Epithelial cell of proximal tubule (primary cell): ENCODE measurements around the gene TAS1R2. TPM values are rescaled to one million over a fixed set of nuclear protein-coding genes. Genes with fewer than 3 reads are reported as not detected.
"Not testable (repeated sequence)": the region's sequence is repeated elsewhere in the genome, so short reads cannot be mapped to it uniquely, and the experiment has no call there.

Experiments used
- DNase-seq: peaks from one replicate; pipeline ENCODE4 v3.0.0-alpha.2; 2011; ENCODE audit warnings: low read depth
- H3K4me3 ChIP-seq: 2 replicates; pipeline ENCODE4 v1.5.1; 2011; ENCODE audit warnings: low read depth, mild to moderate bottlenecking, low read length
- CTCF ChIP-seq: conservative IDR thresholded peaks from 2 replicates; pipeline ENCODE4 v1.5.1; 2012; ENCODE audit warnings: low read depth, mild to moderate bottlenecking, low read length
- total RNA-seq: library from RNA; depleted of rRNA; stranded (reverse); fragments of >200 nt; gene quantifications from 2 replicates; pipeline ENCODE4 v1.2.3, GENCODE V29; 2015

Gene TAS1R2
- total RNA-seq, 1 donor from 2014 or later, result not detected

GRCh38 chr1:18874600-18874999 is 15.1 kb upstream of the TAS1R2 start:
- DNase-seq, result no peak
- no peak for TF ChIP-seq CTCF
- H3K4me3 ChIP-seq, result no peak overlapping the region

- no peak for TF ChIP-seq CTCF
Observed at GRCh38 chr1:18874036-18874435, 14.6 kb upstream of the TAS1R2 start.

GRCh38 chr1:18872071-18872611 is 12.7 kb upstream of the TAS1R2 start:
- DNase-seq, result no peak
- no peak overlapping the region for H3K4me3 ChIP-seq
- TF ChIP-seq CTCF, result no peak

More at GRCh38 chr1:18874036-18874435, 14.6 kb upstream of the TAS1R2 start:
- H3K4me3 ChIP-seq, result no peak overlapping the region
- no peak for DNase-seq

GRCh38 chr1:18871401-18872070 is 12.1 kb upstream of the TAS1R2 start:
- H3K4me3 ChIP-seq, result no peak overlapping the region
- no peak for TF ChIP-seq CTCF
- no peak for DNase-seq

GRCh38 chr1:18870957-18871356 is 11.5 kb upstream of the TAS1R2 start:
- no peak for DNase-seq
- TF ChIP-seq CTCF, result no peak
- no peak overlapping the region for H3K4me3 ChIP-seq

GRCh38 chr1:18870595-18870865 is 11.1 kb upstream of the TAS1R2 start:
- not testable (repeated sequence) for H3K4me3 ChIP-seq, DNase-seq

- TF ChIP-seq CTCF, result no peak
- DNase-seq, result no peak
- H3K4me3 ChIP-seq, result no peak overlapping the region
Observed at GRCh38 chr1:18869847-18870594, 10.6 kb upstream of the TAS1R2 start.
